Measurements from ENCODE around the gene CTNS.

DNA sequence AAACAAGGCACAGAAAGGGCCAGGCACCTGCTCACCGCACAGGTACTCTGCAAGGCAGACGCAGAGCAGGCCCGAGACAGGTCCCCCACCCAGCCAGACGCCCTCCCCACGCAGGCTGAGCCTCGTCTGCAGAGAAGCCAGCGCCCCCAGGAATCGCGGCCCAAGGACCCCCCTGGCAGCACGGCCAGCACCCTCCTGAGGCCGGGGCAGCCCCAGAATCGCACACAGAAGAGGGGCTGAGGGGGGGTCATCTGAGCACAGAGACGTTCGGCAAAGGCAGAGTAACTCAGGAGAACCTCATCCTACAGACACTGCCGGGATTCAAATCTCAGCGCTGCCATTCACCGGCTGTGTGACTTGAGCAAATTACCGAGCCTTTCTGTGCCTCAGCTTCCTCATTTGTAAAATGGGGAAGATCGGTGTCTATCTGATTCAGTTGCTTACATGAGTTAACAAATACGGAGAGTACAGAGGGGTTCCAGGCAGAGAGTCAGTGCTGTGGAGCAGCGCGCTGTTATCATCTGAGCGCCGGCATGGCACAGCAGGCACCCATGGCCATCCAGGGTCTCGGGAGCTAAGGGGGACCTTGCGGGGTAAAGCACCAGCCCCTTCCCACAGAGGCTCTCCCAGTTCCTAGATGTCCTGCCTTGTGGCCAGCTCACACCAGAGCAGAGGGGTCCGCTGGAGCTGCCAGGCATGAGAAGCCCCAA is 42.4 kb downstream of the CTNS start:
- TF ChIP-seq, protein P1, sequence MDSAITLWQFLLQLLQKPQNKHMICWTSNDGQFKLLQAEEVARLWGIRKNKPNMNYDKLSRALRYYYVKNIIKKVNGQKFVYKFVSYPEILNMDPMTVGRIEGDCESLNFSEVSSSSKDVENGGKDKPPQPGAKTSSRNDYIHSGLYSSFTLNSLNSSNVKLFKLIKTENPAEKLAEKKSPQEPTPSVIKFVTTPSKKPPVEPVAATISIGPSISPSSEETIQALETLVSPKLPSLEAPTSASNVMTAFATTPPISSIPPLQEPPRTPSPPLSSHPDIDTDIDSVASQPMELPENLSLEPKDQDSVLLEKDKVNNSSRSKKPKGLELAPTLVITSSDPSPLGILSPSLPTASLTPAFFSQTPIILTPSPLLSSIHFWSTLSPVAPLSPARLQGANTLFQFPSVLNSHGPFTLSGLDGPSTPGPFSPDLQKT (IDR thresholded peaks at IDR 0.05; ENCODE audit: borderline replicate concordance, low read depth, low read length) = no peak
- TF ChIP-seq, protein P2, sequence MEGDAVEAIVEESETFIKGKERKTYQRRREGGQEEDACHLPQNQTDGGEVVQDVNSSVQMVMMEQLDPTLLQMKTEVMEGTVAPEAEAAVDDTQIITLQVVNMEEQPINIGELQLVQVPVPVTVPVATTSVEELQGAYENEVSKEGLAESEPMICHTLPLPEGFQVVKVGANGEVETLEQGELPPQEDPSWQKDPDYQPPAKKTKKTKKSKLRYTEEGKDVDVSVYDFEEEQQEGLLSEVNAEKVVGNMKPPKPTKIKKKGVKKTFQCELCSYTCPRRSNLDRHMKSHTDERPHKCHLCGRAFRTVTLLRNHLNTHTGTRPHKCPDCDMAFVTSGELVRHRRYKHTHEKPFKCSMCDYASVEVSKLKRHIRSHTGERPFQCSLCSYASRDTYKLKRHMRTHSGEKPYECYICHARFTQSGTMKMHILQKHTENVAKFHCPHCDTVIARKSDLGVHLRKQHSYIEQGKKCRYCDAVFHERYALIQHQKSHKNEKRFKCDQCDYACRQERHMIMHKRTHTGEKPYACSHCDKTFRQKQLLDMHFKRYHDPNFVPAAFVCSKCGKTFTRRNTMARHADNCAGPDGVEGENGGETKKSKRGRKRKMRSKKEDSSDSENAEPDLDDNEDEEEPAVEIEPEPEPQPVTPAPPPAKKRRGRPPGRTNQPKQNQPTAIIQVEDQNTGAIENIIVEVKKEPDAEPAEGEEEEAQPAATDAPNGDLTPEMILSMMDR (tag by site-specific recombination; IDR thresholded peaks at IDR 0.05) = no peak
- TF ChIP-seq ZBTB21 (tag by site-specific recombination; IDR thresholded peaks at IDR 0.05) (no peak), YY1 (tag by site-specific recombination; IDR thresholded peaks at IDR 0.05) (no peak), ZNF391 (tag by site-specific recombination; IDR thresholded peaks at IDR 0.05; ENCODE audit: borderline replicate concordance, low read depth) (no peak), ZNF561 (tag by site-specific recombination; IDR thresholded peaks at IDR 0.05; ENCODE audit: borderline replicate concordance) (no peak), ZNF23 (tag by site-specific recombination; IDR thresholded peaks at IDR 0.05; ENCODE audit: borderline replicate concordance) (no peak)
- TF ChIP-seq, protein P3, sequence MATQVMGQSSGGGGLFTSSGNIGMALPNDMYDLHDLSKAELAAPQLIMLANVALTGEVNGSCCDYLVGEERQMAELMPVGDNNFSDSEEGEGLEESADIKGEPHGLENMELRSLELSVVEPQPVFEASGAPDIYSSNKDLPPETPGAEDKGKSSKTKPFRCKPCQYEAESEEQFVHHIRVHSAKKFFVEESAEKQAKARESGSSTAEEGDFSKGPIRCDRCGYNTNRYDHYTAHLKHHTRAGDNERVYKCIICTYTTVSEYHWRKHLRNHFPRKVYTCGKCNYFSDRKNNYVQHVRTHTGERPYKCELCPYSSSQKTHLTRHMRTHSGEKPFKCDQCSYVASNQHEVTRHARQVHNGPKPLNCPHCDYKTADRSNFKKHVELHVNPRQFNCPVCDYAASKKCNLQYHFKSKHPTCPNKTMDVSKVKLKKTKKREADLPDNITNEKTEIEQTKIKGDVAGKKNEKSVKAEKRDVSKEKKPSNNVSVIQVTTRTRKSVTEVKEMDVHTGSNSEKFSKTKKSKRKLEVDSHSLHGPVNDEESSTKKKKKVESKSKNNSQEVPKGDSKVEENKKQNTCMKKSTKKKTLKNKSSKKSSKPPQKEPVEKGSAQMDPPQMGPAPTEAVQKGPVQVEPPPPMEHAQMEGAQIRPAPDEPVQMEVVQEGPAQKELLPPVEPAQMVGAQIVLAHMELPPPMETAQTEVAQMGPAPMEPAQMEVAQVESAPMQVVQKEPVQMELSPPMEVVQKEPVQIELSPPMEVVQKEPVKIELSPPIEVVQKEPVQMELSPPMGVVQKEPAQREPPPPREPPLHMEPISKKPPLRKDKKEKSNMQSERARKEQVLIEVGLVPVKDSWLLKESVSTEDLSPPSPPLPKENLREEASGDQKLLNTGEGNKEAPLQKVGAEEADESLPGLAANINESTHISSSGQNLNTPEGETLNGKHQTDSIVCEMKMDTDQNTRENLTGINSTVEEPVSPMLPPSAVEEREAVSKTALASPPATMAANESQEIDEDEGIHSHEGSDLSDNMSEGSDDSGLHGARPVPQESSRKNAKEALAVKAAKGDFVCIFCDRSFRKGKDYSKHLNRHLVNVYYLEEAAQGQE (tag by site-specific recombination; IDR thresholded peaks at IDR 0.05) = no peak

Measured in HEK293 (cell line).